T follicular helper cell (primary cell): Measurements from ENCODE around the gene CCT6A.
"Not testable (repeated sequence)": the region's sequence is repeated elsewhere in the genome, so short reads cannot be mapped to it uniquely, and the experiment has no call there.

Experiments used
- DNase-seq: peaks from one replicate; pipeline ENCODE4 v3.0.0-alpha.2; 2020; ENCODE audit warnings: low read depth
- total RNA-seq, 2 experiments: gene quantifications; one replicate each; lab custom pipeline; 2026; lab: John Stamatoyannopoulos, UW

CCT6A gene, protein sequence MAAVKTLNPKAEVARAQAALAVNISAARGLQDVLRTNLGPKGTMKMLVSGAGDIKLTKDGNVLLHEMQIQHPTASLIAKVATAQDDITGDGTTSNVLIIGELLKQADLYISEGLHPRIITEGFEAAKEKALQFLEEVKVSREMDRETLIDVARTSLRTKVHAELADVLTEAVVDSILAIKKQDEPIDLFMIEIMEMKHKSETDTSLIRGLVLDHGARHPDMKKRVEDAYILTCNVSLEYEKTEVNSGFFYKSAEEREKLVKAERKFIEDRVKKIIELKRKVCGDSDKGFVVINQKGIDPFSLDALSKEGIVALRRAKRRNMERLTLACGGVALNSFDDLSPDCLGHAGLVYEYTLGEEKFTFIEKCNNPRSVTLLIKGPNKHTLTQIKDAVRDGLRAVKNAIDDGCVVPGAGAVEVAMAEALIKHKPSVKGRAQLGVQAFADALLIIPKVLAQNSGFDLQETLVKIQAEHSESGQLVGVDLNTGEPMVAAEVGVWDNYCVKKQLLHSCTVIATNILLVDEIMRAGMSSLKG
- total RNA-seq = 188 to 753 reads per million in 2 experiments

- DNase-seq = peak; percentile 83
Observed at GRCh38 chr7:56051339-56052191, at the start of gene CCT6A, which contains the start of gene PSPH. TSS of gene CCT6A (plus strand) at chr7:56051765. CDS start at chr7:56051849, 84 bp downstream. TSS of gene PSPH (minus strand) at chr7:56051444. CDS start at chr7:56021212, 30,232 bp downstream.

DNA sequence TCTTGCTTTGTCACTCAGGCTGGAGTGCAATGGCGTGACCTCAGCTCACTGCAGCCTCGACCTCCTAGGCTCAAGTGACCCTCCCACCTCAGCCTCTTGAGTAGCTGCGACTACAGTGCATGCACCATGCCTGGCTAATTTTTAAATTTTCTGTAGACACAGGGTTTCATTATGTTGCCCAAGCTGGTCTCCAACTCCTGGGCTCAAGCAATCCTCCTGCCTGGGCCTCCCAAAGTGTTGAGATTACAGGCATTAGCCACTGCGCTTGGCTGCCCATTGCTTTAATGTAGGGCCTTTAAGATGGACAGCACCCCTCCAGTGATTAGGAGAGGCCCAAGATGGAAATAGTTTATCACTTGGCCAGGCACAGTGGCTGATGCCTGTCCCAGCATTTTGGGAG lies 47.8 kb upstream of the CCT6A start:
- DNase-seq = no peak

GRCh38 chr7:56007167-56007652 lies 44.4 kb upstream of the CCT6A start:
- no peak for DNase-seq

GRCh38 chr7:56007891-56008290 lies 43.7 kb upstream of the CCT6A start:
- DNase-seq = no peak

GRCh38 chr7:56009695-56010094 lies 41.9 kb upstream of the CCT6A start:
- no peak for DNase-seq

DNA sequence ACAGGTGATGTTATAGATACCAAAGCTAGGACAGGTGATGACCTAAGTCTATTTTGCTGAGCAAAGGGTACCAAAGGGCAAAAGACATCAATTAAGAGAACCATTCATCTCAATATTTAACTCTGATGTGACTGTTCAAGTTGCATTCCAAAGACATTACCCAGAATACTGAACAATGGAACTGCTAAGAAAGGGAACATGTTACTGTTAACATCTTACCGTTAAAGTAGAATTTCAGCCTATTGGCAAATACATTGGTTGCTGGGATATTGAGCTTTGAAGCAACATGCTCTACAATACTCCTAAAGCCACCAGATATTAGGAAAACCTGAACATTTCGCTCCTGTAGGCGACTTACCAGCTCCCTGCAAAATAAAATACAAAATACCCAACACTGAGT lies 34.5 kb upstream of the CCT6A start:
- DNase-seq = not testable (repeated sequence)

DNA sequence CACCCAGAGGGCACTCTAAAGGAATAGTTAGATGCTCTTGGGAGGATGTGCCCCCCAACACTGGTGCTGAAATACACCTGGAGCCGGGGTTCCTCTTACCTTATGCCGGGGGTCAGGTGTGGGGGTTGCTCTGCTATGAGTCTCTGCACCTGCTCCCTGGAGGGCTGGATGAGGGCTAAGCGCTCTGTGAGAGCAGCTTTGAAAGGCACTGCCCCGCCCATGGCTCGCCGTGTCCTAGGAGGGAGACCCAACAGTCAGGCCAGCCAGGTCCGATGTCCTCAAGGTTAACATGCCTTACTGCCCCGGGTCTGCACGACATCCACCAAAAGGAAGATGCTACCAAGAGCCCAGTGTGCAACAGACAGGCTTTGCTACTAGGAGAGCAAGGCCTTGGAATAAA lies 32.1 kb upstream of the CCT6A start:
- no peak for DNase-seq

DNA sequence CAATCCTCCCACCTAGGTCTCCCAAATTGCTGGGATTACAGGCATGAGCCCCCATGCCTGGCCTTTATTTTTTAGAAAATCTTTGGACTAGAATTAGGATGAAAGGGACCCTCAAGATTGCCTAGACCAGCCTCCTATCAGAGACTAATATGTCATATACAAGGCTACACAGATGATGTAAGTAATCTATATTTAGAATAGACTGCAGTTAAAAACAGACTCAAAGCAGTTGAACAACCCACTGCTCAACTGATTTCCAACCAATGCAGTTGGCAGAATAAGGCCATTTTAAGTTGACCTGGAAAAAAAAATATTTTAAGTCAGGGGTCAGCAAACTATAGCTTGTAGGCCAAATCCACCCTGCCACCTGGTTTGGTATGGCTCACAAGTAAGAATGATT lies 28.1 kb upstream of the CCT6A start:
- no peak for DNase-seq

GRCh38 chr7:56026538-56026937 lies 25.0 kb upstream of the CCT6A start:
- no peak for DNase-seq

DNA sequence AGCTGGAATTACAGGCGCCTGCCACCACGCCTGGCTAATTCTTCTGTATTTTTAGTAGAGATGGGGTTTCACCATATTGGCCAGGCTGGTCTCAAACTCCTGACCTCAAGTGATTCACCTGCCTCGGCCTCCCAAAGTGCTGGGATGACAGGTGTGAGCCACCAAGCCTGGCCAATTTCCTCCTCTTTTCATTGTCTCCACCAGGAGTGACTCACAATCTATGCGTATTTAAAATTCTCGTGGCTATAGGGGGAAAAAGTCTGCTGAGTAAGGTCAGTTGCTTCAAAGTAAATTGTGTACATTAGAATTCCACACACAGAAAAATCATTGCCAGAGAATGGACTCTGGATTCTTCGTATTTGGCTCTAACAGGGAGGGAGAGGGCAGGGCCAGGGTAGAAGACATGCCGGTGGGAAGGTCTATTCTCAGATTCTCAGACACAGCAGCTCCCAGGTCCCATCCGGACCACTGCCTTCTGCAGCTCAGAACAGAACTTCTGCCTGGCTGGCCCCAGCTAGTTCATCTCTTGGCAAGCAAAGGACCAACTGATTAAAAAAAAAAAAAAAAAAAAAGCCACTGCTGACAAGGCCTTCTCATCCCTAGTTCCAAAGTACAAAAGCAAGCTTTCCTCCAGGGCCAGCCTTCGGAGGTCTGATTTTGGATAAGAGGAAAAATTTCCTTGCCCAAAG lies 22.5 kb upstream of the CCT6A start:
- DNase-seq = no peak

DNA sequence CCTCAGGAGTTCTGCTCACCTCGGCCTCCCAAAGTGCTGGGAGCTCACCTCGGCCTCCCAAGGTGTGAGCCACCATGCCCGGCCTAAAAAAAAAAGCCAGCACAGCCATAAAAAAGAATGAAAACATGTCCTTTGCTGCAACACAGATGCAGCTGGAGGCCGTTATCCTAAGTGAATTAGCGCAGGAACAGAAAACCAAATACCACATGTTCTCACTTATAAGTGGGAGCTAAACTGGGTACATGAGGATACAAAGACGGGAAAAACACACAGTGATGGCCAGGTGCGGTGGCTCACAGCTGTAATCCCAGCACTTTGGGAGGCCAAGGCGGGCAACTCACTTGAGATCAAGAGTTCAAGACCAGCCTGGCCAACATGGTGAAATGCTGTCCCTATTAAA lies 21.2 kb upstream of the CCT6A start:
- DNase-seq = no peak

- DNase-seq = not testable (repeated sequence)
Observed at GRCh38 chr7:56031556-56031955, 20.0 kb upstream of the CCT6A start.

DNA sequence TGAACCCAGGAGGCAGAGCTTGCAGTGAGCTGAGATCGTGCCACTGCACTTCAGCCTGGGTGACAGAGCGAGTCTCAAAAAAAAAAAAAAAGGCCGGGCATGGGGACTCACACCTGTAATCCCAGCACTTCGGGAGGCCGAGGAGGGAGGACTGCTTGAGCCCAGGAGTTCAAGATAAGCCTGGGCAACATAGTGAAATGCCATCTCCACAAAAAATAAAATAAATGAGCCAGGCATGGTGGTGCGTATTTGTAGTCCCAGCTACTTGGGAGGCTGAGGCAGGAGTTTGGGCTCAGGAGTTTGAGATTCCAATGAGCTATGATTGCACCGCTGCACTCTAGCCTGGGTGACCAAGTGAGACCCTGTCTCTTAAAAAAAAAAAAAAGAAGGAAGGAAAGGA lies 19.0 kb upstream of the CCT6A start:
- not testable (repeated sequence) for DNase-seq

GRCh38 chr7:56033671-56034432 lies 17.7 kb upstream of the CCT6A start:
- peak; percentile 58 for DNase-seq

- no peak for DNase-seq
Observed at GRCh38 chr7:56040730-56041129, 10.8 kb upstream of the CCT6A start.

GRCh38 chr7:56045758-56046157 lies 5.8 kb upstream of the CCT6A start:
- DNase-seq = not testable (repeated sequence)

DNA sequence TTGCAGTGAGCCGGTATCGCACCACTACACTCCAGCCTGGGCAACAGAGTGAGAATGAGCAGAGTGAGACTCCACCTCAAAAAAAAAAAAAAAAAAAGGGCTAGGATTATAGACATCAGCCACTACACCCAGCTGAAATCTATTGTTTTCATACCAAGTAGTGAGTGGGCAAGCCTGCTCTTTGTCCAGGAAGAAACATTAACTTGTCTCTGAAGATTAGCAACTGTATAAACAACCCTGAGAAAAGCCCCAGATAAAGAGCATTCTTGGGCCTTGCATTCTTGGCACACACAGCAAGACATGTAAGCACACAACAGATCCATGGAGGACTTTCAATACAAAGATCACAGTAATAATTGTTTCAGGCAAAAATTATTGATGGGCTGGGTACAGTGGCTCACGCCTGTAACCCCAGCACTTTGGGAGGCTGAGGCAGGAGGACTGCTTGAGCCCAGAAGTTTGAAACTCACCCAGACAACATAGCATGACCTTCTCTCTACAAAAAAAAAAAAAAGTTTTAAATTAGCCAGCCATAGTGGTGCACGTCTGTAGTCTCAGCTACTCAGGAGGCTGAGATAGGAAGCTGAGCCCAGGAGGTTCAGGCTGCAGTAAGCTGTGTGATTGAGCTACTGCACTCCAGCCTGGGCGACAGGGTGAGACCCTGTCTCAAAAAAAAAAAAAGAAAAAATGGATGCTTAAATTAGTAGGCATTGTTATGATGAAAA lies 4.7 kb upstream of the CCT6A start:
- DNase-seq = no peak

GRCh38 chr7:56047446-56048116 lies 4.0 kb upstream of the CCT6A start:
- not testable (repeated sequence) for DNase-seq

DNA sequence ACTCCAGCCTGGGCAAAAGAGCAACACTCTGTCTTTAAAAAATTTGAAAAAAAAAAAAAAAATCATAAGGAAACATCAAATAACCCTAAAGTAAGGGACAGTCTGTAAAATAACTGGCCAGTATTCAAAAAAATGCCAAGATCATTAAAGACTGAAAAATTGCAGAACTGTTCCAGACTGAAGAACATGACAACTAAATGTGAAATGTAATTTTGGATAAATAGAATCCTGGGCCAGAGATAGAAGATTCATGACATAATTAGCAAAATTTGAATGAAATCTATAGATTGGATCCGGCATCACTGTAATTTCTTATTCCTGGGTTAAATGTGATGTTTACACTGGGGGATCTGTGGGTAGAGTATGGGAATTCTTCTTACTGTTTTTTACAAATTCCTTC lies 3.3 kb upstream of the CCT6A start:
- no peak for DNase-seq

DNA sequence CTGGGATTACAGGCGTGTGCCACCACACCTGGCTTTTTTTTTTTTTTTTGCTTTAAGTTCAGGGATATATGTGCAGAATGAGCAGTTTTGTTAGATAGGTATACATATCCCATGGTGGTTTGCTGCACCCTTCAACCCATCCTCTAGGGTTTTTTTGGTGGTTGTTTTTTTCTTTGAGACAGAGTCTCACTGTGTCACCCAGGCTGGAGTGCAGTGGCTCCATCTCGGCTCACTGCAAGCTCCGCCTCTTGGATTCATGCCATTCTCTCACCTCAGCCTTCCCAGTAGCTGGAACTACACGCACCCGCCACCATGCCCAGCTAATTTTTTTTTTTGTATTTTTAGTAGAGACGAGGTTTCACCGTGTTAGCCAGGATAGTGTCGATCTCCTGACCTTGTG lies 2.8 kb upstream of the CCT6A start:
- DNase-seq = not testable (repeated sequence)
